WTC11 (cell line): ENCODE results near the gene CCDC6. TPM values are rescaled to one million over a fixed set of nuclear protein-coding genes. Genes with fewer than 3 reads are reported as not detected.

Experiments used
- ATAC-seq: fragments of 200-7000 bp; cut with Tn5 transposase; 2 replicates; pipeline ENCODE4 v1.10.0; 2021; ENCODE audit warnings: mild to moderate bottlenecking, moderate library complexity
- CTCF ChIA-PET: fragments of 300-600 bp; sonication (Branson Sonifier 250); formaldehyde crosslinking; loops from one replicate; lab custom pipeline; 2021; ENCODE audit warnings: antibody characterized with exemption; lab: Charles Lee
- POLR2A ChIA-PET: fragments of 350-600 bp; sonication (Branson Sonifier 250); formaldehyde crosslinking; loops from one replicate; lab custom pipeline; 2021; ENCODE audit warnings: antibody characterized with exemption; lab: Charles Lee
- DNase-seq: peaks from one replicate; pipeline ENCODE4 v3.0.0; 2021; ENCODE audit warnings: low spot score
- H3K27ac Mint-ChIP-seq: 2 replicates; pipeline ENCODE4 v1.8.0; 2021; ENCODE audit warnings: mixed read lengths
- H3K27me3 Mint-ChIP-seq: 2 replicates; pipeline ENCODE4 v1.8.0; 2021; ENCODE audit warnings: low read depth, mild to moderate bottlenecking, moderate library complexity, mixed read lengths
- H3K36me3 Mint-ChIP-seq: 2 replicates; pipeline ENCODE4 v1.8.0; 2021; ENCODE audit warnings: mixed read lengths
- H3K4me1 Mint-ChIP-seq: 2 replicates; pipeline ENCODE4 v1.8.0; 2022; ENCODE audit warnings: mixed read lengths
- H3K4me3 Mint-ChIP-seq: 2 replicates; pipeline ENCODE4 v1.8.0; 2021; ENCODE audit warnings: mild to moderate bottlenecking, moderate library complexity, mixed read lengths
- H3K9me3 Mint-ChIP-seq: 2 replicates; pipeline ENCODE4 v1.8.0; 2021; ENCODE audit warnings: mixed read lengths
- ETV6 ChIP-seq: sonication (generic); formaldehyde crosslinking; IDR thresholded peaks from 2 replicates; pipeline ENCODE4 v1.8.1; 2022; ENCODE audit warnings: mild to moderate bottlenecking, missing genetic modification reagents
- FOXP1 ChIP-seq: sonication (generic); formaldehyde crosslinking; IDR thresholded peaks from 2 replicates; pipeline ENCODE4 v1.8.0; 2022; ENCODE audit warnings: missing genetic modification reagents, mild to moderate bottlenecking, moderate library complexity, borderline replicate concordance
- GRHL2 ChIP-seq: fragments of 250-450 bp; sonication (Bioruptor Pico); IDR thresholded peaks from 2 replicates; pipeline ENCODE4 v1.8.0; 2022; ENCODE audit warnings: mild to moderate bottlenecking, moderate library complexity; ENCODE audit not compliant: insufficient replicate concordance, severe bottlenecking
- HMGA2 ChIP-seq: fragments of 250-450 bp; sonication (Bioruptor Pico); IDR thresholded peaks from 2 replicates; pipeline ENCODE4 v1.4.0; 2021; ENCODE audit warnings: mild to moderate bottlenecking, moderate library complexity
- IRF2 ChIP-seq: sonication (generic); formaldehyde crosslinking; IDR thresholded peaks from 2 replicates; pipeline ENCODE4 v1.8.0; 2022; ENCODE audit warnings: low read depth, missing genetic modification reagents, borderline replicate concordance
- MLX ChIP-seq: sonication (generic); formaldehyde crosslinking; IDR thresholded peaks from 2 replicates; pipeline ENCODE4 v1.8.1; 2023; ENCODE audit warnings: mild to moderate bottlenecking, missing genetic modification reagents, moderate library complexity
- NFYB ChIP-seq: sonication (generic); formaldehyde crosslinking; conservative IDR thresholded peaks from 2 replicates; pipeline ENCODE4 v1.8.0; 2022; ENCODE audit warnings: low read depth, missing genetic modification reagents
- NR2C2 ChIP-seq: sonication (generic); formaldehyde crosslinking; IDR thresholded peaks from 2 replicates; pipeline ENCODE4 v1.8.0; 2022; ENCODE audit warnings: mild to moderate bottlenecking, missing genetic modification reagents
- SMAD3 ChIP-seq: sonication (generic); formaldehyde crosslinking; IDR thresholded peaks from 2 replicates; pipeline ENCODE4 v1.8.0; 2022; ENCODE audit warnings: missing genetic modification reagents, mild to moderate bottlenecking, borderline replicate concordance
- SMAD4 ChIP-seq: sonication (generic); formaldehyde crosslinking; IDR thresholded peaks from 2 replicates; pipeline ENCODE4 v1.8.0; 2022; ENCODE audit warnings: mild to moderate bottlenecking, missing genetic modification reagents
- SOX15 ChIP-seq: fragments of 250-450 bp; sonication (Bioruptor Pico); IDR thresholded peaks from 2 replicates; pipeline ENCODE4 v1.9.0; 2021; ENCODE audit warnings: mild to moderate bottlenecking
- TEAD1 ChIP-seq: sonication (generic); formaldehyde crosslinking; IDR thresholded peaks from 2 replicates; pipeline ENCODE4 v1.8.0; 2022; ENCODE audit warnings: mild to moderate bottlenecking, missing genetic modification reagents
- TP53 ChIP-seq: sonication (generic); formaldehyde crosslinking; IDR thresholded peaks from 2 replicates; pipeline ENCODE4 v1.8.1; 2023; ENCODE audit warnings: mild to moderate bottlenecking, missing genetic modification reagents
- ZNF425 ChIP-seq: fragments of 250-450 bp; sonication (Bioruptor Pico); conservative IDR thresholded peaks from 2 replicates; pipeline ENCODE4 v1.9.0; 2021; ENCODE audit warnings: mild to moderate bottlenecking
- total RNA-seq: library from RNA; stranded (reverse); gene quantifications from 3 replicates; pipeline ENCODE4 v1.2.3, GENCODE V29; 2021
- TF ChIP-seq, protein P1 (sequence below): fragments of 250-450 bp; sonication (Bioruptor Pico); IDR thresholded peaks from 2 replicates; pipeline ENCODE4 v2.1.2; 2022; ENCODE audit warnings: mild to moderate bottlenecking, moderate library complexity
- TF ChIP-seq, protein P2 (sequence below): sonication (generic); formaldehyde crosslinking; IDR thresholded peaks from 2 replicates; pipeline ENCODE4 v1.8.1; 2022; ENCODE audit warnings: mild to moderate bottlenecking, missing genetic modification reagents, moderate library complexity, borderline replicate concordance
- TF ChIP-seq, protein P3 (sequence below): sonication (generic); formaldehyde crosslinking; IDR thresholded peaks from 2 replicates; pipeline ENCODE4 v1.8.1; 2023; ENCODE audit warnings: mild to moderate bottlenecking, missing genetic modification reagents, moderate library complexity
- TF ChIP-seq, protein P4 (sequence below): sonication (generic); formaldehyde crosslinking; IDR thresholded peaks from 2 replicates; pipeline ENCODE4 v1.8.0; 2022; ENCODE audit warnings: mild to moderate bottlenecking, missing genetic modification reagents

Gene CCDC6
- total RNA-seq, 1 experiment from 2014 or later: 55.2 TPM

- TF ChIP-seq, protein P1, sequence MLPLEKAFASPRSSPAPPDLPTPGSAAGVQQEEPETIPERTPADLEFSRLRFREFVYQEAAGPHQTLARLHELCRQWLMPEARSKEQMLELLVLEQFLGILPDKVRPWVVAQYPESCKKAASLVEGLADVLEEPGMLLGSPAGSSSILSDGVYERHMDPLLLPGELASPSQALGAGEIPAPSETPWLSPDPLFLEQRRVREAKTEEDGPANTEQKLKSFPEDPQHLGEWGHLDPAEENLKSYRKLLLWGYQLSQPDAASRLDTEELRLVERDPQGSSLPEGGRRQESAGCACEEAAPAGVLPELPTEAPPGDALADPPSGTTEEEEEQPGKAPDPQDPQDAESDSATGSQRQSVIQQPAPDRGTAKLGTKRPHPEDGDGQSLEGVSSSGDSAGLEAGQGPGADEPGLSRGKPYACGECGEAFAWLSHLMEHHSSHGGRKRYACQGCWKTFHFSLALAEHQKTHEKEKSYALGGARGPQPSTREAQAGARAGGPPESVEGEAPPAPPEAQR: no peak
- TF ChIP-seq IRF2 (CRISPR knock-in tag): no peak
- TF ChIP-seq, protein P2, sequence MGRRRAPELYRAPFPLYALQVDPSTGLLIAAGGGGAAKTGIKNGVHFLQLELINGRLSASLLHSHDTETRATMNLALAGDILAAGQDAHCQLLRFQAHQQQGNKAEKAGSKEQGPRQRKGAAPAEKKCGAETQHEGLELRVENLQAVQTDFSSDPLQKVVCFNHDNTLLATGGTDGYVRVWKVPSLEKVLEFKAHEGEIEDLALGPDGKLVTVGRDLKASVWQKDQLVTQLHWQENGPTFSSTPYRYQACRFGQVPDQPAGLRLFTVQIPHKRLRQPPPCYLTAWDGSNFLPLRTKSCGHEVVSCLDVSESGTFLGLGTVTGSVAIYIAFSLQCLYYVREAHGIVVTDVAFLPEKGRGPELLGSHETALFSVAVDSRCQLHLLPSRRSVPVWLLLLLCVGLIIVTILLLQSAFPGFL (CRISPR knock-in tag): no peak
- TF ChIP-seq NR2C2 (CRISPR knock-in tag): no peak
- no peak for TF ChIP-seq HMGA2 (CRISPR knock-in tag)
- no peak for TF ChIP-seq TP53
- no peak for TF ChIP-seq FOXP1 (CRISPR knock-in tag)
Measured at GRCh38 chr10:59857921-59858320, 48.4 kb downstream of the CCDC6 start (continued).

- H3K27me3 Mint-ChIP-seq: no peaks in the 10 kb centered on the region
- no peak for DNase-seq
- no peak overlapping the region for H3K27ac Mint-ChIP-seq
- H3K9me3 Mint-ChIP-seq: peaks cover 4% of the 10 kb centered on the region; the same call in 1 of the 2 replicates
- ATAC-seq: no peak
- ChIA-PET POLR2A (interaction anchor here (1.6 kb wide), 1 partner anchor 51 kb away, joined by 4 read pairs; no protein-coding TSS in a partner anchor), CTCF (interaction anchor here (3.5 kb wide), 1 partner anchor 26 kb away, joined by 14 read pairs; no protein-coding TSS in a partner anchor)
- H3K4me3 Mint-ChIP-seq: no peak overlapping the region
- TF ChIP-seq SMAD3 (CRISPR knock-in tag) (no peak), GRHL2 (CRISPR knock-in tag) (no peak), MLX (CRISPR knock-in tag) (no peak), ETV6 (CRISPR knock-in tag) (no peak), NFYB (no peak), SMAD4 (CRISPR knock-in tag) (no peak), TEAD1 (CRISPR knock-in tag) (no peak), ZNF425 (CRISPR knock-in tag) (no peak), SOX15 (CRISPR knock-in tag) (no peak)
- TF ChIP-seq, protein P3, sequence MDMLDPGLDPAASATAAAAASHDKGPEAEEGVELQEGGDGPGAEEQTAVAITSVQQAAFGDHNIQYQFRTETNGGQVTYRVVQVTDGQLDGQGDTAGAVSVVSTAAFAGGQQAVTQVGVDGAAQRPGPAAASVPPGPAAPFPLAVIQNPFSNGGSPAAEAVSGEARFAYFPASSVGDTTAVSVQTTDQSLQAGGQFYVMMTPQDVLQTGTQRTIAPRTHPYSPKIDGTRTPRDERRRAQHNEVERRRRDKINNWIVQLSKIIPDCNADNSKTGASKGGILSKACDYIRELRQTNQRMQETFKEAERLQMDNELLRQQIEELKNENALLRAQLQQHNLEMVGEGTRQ (CRISPR knock-in tag): no peak
- TF ChIP-seq, protein P4, sequence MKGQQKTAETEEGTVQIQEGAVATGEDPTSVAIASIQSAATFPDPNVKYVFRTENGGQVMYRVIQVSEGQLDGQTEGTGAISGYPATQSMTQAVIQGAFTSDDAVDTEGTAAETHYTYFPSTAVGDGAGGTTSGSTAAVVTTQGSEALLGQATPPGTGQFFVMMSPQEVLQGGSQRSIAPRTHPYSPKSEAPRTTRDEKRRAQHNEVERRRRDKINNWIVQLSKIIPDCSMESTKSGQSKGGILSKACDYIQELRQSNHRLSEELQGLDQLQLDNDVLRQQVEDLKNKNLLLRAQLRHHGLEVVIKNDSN (CRISPR knock-in tag): no peak
- TF ChIP-seq, all 79 proteins: peak for 0
- no peaks in the 10 kb centered on the region; the same call in none of the 2 replicates for H3K36me3 Mint-ChIP-seq
- H3K4me1 Mint-ChIP-seq: peaks cover 72% of the 10 kb centered on the region
Measured at GRCh38 chr10:59857049-59857448, 49.3 kb downstream of the CCDC6 start.
